Uterus (tissue), 4 donors: Measurements from ENCODE around the gene KCND3. TPM values are rescaled to one million over a fixed set of nuclear protein-coding genes. Genes with fewer than 3 reads are reported as not detected.

Experiments
- DNase-seq, 2 donors: peaks; one replicate each; pipeline ENCODE4 v3.0.0-alpha.2; 2019 to 2020
- H3K27ac ChIP-seq, 2 donors: fragments of 200-600 bp; sonication (generic); 1 replicate in 1 of 2; 2 replicates in 1 of 2; pipeline ENCODE4 v1.5.1; 2016 to 2018
- H3K27me3 ChIP-seq, 2 donors: fragments of 200-600 bp; sonication (generic); one replicate each; pipeline ENCODE4 v1.5.1; 2018 to 2019; ENCODE audit warnings: control low read depth in 1 of 2
- H3K36me3 ChIP-seq, 2 donors: fragments of 200-600 bp; sonication (generic); one replicate each; pipeline ENCODE4 v1.5.1; 2019; ENCODE audit warnings: control low read depth in 1 of 2
- H3K4me1 ChIP-seq, 2 donors: fragments of 200-600 bp; sonication (generic); one replicate each; pipeline ENCODE4 v1.5.1; 2018 to 2019; ENCODE audit warnings: control low read depth in 1 of 2
- H3K4me3 ChIP-seq, 2 donors: fragments of 200-600 bp; sonication (generic); 1 replicate in 1 of 2; 2 replicates in 1 of 2; pipeline ENCODE4 v1.5.1; 2018 to 2019; ENCODE audit warnings: mild to moderate bottlenecking in 1 of 2
- H3K9me3 ChIP-seq, 2 donors: fragments of 200-600 bp; sonication (generic); one replicate each; pipeline ENCODE4 v1.5.1; 2019; ENCODE audit warnings: control low read depth in 1 of 2
- POLR2A ChIP-seq, 2 donors: fragments of 450-650 bp; IDR thresholded peaks; one replicate each; pipeline ENCODE4 v1.6.1; 2016; ENCODE audit warnings: antibody characterized with exemption in 2 of 2, mild to moderate bottlenecking in 1 of 2, moderate library complexity in 1 of 2
- intact Hi-C: fragments of 100-400 bp; cut with DNase I; formaldehyde crosslinking; loops from one replicate; pipeline ENCODE4 v1.15.1; 2023; ENCODE audit warnings: low total_unique reads
- total RNA-seq, 4 donors: library from RNA; depleted of rRNA in 3 of 4; stranded (reverse); fragments of >200 nt in 3 of 4; gene quantifications; one replicate each; pipeline versions ENCODE4 v1.1.0 to v1.2.4, GENCODE V29; 2014 to 2023
- TF ChIP-seq, protein P1 (sequence below), 4 experiments: fragments of 200-600 bp in 2 of 4; fragments of 450-650 bp in 2 of 4; sonication (generic) in 2 of 4; IDR thresholded peaks; one replicate each; pipeline ENCODE4 v1.5.1; 2016 to 2019; ENCODE audit warnings: antibody characterized with exemption in 4 of 4, mild to moderate bottlenecking in 2 of 4, moderate library complexity in 1 of 4
- donor health status: DM: yes; HTN: yes; CAD: no.

KCND3 gene
- total RNA-seq, 4 donors from 2014 or later: 5.0 to 13.5 (median 7.2) TPM

DNA sequence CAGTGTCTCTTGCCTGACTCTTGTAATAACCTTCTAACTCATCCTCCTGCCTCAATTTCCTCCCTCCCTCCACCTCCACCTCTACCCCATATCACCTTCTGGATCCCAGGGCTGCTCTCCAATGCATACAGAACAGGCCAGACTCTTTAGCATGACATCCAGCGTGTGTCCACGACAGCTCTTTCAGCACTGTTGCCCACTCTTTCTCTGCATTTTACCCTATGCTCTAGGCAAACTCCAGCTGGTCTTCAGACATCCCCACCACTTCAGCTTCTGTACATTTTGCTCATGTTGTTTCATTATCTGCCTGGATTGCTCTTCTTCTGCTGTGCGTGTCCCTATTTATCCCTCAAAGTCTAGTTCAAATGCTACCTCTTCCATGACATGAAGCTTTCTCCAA lies 255.0 kb downstream of the KCND3 start:
- Histone ChIP-seq H3K4me1 (peaks cover 0 to 6% of the 10 kb centered on the region in 2 donors), H3K27me3 (no peaks in the 10 kb centered on the region), H3K36me3 (no peaks in the 10 kb centered on the region), H3K9me3 (no peaks in the 10 kb centered on the region), H3K27ac (no peak overlapping the region), H3K4me3 (no peak overlapping the region)
- no peak for TF ChIP-seq POLR2A (IDR thresholded peaks at IDR 0.05)
- TF ChIP-seq, protein P1, sequence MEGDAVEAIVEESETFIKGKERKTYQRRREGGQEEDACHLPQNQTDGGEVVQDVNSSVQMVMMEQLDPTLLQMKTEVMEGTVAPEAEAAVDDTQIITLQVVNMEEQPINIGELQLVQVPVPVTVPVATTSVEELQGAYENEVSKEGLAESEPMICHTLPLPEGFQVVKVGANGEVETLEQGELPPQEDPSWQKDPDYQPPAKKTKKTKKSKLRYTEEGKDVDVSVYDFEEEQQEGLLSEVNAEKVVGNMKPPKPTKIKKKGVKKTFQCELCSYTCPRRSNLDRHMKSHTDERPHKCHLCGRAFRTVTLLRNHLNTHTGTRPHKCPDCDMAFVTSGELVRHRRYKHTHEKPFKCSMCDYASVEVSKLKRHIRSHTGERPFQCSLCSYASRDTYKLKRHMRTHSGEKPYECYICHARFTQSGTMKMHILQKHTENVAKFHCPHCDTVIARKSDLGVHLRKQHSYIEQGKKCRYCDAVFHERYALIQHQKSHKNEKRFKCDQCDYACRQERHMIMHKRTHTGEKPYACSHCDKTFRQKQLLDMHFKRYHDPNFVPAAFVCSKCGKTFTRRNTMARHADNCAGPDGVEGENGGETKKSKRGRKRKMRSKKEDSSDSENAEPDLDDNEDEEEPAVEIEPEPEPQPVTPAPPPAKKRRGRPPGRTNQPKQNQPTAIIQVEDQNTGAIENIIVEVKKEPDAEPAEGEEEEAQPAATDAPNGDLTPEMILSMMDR (IDR thresholded peaks at IDR 0.05): no peak
- no peak for DNase-seq
- intact Hi-C loops: no loop called here

DNA sequence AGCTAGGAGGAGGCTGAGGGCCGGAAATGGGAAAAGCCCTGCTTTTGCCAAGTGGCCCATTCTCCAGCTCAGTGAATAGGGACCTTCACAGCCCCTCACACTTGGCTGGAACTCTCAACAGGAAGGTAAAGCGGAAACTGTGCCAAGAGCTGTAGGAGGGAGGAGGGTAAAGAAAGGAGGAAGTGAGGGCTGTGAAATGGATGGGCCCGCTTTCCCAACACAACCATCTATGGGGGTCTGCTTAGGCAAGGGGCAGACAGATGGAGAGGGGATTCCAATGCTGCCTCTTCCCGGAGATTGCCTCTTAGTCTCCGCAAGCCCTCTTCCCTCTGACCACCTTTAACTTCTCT lies 255.5 kb downstream of the KCND3 start:
- Histone ChIP-seq H3K4me3 (no peak overlapping the region), H3K4me1 (peaks cover 0 to 6% of the 10 kb centered on the region in 2 donors), H3K36me3 (no peaks in the 10 kb centered on the region), H3K27ac (peak overlapping the region; percentile 51 to 52), H3K27me3 (no peaks in the 10 kb centered on the region), H3K9me3 (no peaks in the 10 kb centered on the region)
- DNase-seq: no peak
- intact Hi-C loops: no loop called here
- TF ChIP-seq POLR2A (IDR thresholded peaks at IDR 0.05): no peak
- TF ChIP-seq, protein P1 (IDR thresholded peaks at IDR 0.05): no peak

DNA sequence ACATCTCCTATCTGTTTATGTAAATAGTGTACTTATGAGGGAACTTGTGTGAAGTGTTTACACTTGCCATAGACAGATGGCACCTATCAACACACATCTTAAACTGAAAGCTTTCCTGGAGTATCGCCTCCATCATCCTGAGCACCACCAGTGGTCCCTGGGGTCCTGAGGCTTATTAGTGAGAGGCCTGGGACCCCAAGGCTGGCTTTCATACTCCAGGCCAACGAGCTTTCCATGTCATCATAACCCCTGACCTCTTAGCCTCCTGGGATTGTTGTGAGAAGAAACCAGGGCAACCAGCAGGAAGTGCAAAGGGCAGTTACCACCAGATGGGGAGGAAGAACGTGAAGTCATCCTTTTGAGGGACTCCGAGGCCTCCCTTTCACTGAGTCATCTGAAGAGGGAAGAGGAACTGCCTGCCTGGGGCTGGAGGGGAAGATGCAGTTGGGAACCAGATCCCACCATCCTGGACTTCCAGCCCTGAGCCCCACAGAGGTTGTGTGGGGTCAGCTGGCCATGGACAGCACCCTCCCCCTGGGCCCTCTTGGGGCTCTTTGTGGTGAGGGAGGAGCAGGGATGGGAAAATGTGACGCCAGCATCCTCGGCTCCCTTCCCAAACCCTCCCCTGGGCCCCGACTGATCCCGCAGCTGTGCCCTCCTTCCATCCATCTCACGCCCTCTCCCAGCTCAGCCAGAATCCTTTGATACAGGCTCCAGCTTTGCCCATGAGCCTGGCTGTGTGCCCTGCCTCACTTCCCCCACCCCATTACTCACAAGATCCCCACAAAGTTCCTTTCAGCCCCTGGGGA lies 256.1 kb downstream of the KCND3 start:
- intact Hi-C loops: no loop called here
- TF ChIP-seq POLR2A (IDR thresholded peaks at IDR 0.05): no peak
- TF ChIP-seq, protein P1 (IDR thresholded peaks at IDR 0.05): no peak
- Histone ChIP-seq H3K4me3 (no peak overlapping the region), H3K27ac (peak overlapping the region; percentile 51 to 52), H3K9me3 (no peaks in the 10 kb centered on the region), H3K4me1 (peaks cover 0 to 6% of the 10 kb centered on the region in 2 donors), H3K27me3 (no peaks in the 10 kb centered on the region), H3K36me3 (no peaks in the 10 kb centered on the region)
- DNase-seq: peak in 1 of 2 donors; percentile 51

DNA sequence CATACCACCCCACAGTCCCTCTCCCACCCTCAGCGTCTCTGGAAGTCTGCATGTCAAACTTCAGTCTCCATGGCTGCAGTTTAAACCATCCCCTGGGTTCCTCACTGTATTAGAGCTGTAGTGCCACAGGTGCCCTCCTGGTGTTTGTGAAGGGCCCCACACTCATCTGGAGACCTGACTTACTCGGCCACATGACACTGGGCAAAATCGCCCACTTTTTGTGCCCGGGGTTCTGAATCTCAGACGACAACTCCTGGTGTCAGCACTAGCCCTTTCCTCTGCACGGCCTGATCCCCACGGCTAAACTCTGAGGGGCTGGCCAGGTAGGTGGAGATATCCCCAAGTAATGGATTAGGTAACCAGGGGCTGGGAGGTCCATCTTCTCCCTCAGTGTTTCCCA lies 256.8 kb downstream of the KCND3 start:
- peak overlapping the region in 1 of 2 donors; percentile 15 for H3K27ac ChIP-seq
- DNase-seq: no peak

DNA sequence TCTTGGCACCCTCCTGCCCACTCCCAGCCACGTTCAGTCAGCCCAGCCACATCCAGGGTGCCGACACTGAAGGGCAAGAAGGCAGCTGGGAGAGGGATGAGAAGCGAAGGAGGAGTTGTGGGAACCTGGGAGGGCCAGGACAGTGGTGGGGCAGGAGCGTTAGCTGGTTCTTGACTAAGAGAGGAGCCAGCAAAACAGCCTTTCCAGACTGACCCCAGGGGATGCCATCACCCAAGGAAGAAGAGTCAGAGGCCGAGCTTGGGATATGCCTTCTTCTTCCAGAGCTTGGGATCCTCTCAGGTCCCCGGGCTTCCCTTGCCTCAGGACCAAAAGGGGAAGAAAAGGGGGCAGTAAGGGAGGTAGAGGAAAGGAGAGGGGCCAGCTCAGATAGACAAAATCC lies 257.5 kb downstream of the KCND3 start:
- no peak for TF ChIP-seq POLR2A (IDR thresholded peaks at IDR 0.05)
- TF ChIP-seq, protein P1 (IDR thresholded peaks at IDR 0.05): no peak
- Histone ChIP-seq H3K4me1 (peaks cover 0 to 6% of the 10 kb centered on the region in 2 donors), H3K27ac (no peak overlapping the region), H3K4me3 (no peak overlapping the region), H3K27me3 (no peaks in the 10 kb centered on the region), H3K9me3 (no peaks in the 10 kb centered on the region), H3K36me3 (no peaks in the 10 kb centered on the region)
- DNase-seq: peak in 1 of 2 donors; percentile 6
- intact Hi-C loops: no loop called here

More for the DNA sequence above, 256.8 kb downstream of the KCND3 start:
- intact Hi-C loops: no loop called here
- Histone ChIP-seq H3K27me3 (no peaks in the 10 kb centered on the region), H3K36me3 (no peaks in the 10 kb centered on the region), H3K9me3 (no peaks in the 10 kb centered on the region), H3K4me1 (peaks cover 0 to 6% of the 10 kb centered on the region in 2 donors), H3K4me3 (no peak overlapping the region)
- TF ChIP-seq, protein P1 (IDR thresholded peaks at IDR 0.05): no peak
